Adrenal gland (tissue), 12 donors: ENCODE data around the gene FGF16. TPM values are rescaled to one million over a fixed set of nuclear protein-coding genes. Genes with fewer than 3 reads are reported as not detected.

Source experiments
- DNase-seq, 7 donors: peaks; one replicate each; pipeline ENCODE4 v3.0.0-alpha.2; 2019 to 2020
- H3K27ac ChIP-seq, 5 donors: fragments of 200-600 bp; sonication (generic) in 4 of 5; 1 replicate in 3 of 5; 2 replicates in 2 of 5; pipeline versions ENCODE4 v1.5.1 to v1.8.0; 2016 to 2020; ENCODE audit warnings: mild to moderate bottlenecking in 1 of 5
- H3K27me3 ChIP-seq: fragments of 200-600 bp; 2 replicates; pipeline ENCODE4 v1.8.0; 2021
- H3K36me3 ChIP-seq, 2 donors: fragments of 200-600 bp; replicated peaks in 1 of 2; 1 replicate in 1 of 2; 2 replicates in 1 of 2; pipeline versions ENCODE4 v1.5.1 to v1.8.0; 2018 to 2022
- H3K4me1 ChIP-seq, 2 donors: fragments of 200-600 bp; replicated peaks in 1 of 2; 1 replicate in 1 of 2; 2 replicates in 1 of 2; pipeline versions ENCODE4 v1.5.1 to v1.8.0; 2018 to 2021
- H3K4me3 ChIP-seq, 4 donors: fragments of 200-600 bp; sonication (generic) in 3 of 4; one replicate each; pipeline ENCODE4 v1.5.1; 2016 to 2018
- H3K9me3 ChIP-seq, 3 donors: fragments of 200-600 bp; sonication (generic) in 1 of 3; replicated peaks in 1 of 3; 1 replicate in 2 of 3; 2 replicates in 1 of 3; pipeline versions ENCODE4 v1.5.1 to v1.8.0; 2016 to 2021
- CTCF ChIP-seq, 6 experiments: fragments of 450-650 bp in 4 of 6; fragments of 200-600 bp in 2 of 6; sonication (generic) in 1 of 6; IDR thresholded peaks; 1 replicate in 5 of 6; 2 replicates in 1 of 6; pipeline versions ENCODE4 v1.5.1 to v1.8.0; 2016 to 2021; ENCODE audit warnings: antibody characterized with exemption in 6 of 6, mild to moderate bottlenecking in 2 of 6, moderate library complexity in 1 of 6
- POLR2A ChIP-seq, 2 donors: fragments of 450-650 bp; IDR thresholded peaks; one replicate each; pipeline ENCODE4 v1.6.1; 2017; ENCODE audit warnings: antibody characterized with exemption in 2 of 2, mild to moderate bottlenecking in 2 of 2, moderate library complexity in 1 of 2
- WGBS, 4 donors: extraction: QIAGEN DNeasy Blood & Tissue Kit in 2 of 4; methylation state at CpG; one replicate each; pipeline versions ENCODE4 v1.1.5 to v1.1.7; 2013 to 2017; 5-methylcytosine and 5-hydroxymethylcytosine counted together
- intact Hi-C, 2 donors: fragments of 100-400 bp; cut with DNase I; formaldehyde crosslinking; loops; one replicate each; pipeline versions ENCODE4 v1.14.1 to v1.15.0; 2022 to 2023
- polyA plus RNA-seq, 3 donors: library from polyadenylated mRNA; stranded (reverse); fragments of 200-250 nt in 2 of 3; fragments of 350-450 nt in 1 of 3; fragmentation: Illumina TruSeq in 1 of 3; extraction: RNeasy Lipid Tissue Mini Kit (QIAGEN cat#74804) in 1 of 3; gene quantifications; one replicate each; pipeline ENCODE4 v1.2.3, GENCODE V29; 2013 to 2014
- total RNA-seq, 9 donors: library from RNA; depleted of rRNA in 4 of 9; stranded (reverse); fragments of >200 nt in 4 of 9; fragments of 120-200 nt in 1 of 9; fragmentation: NEBNext Ultra II Directional in 1 of 9; extraction: Animal tissue kit (Norgen Biotek cat#: 25700) in 1 of 9; gene quantifications; one replicate each; pipeline versions ENCODE4 v1.1.0 to v1.2.4, GENCODE V29; 2013 to 2023
- donor health status: healthy with polysubstance abuse.
- donor health status: Bipolar disorder and iron deficiency.
- donor health status: DM: yes; HTN: yes; CAD: no.
- donor health status: DM: no; HTN: no; CAD: no.
- donor health status: DM: no; HTN: no; CAD: no.
- donor health status: DM: yes; HTN: yes; CAD: no.

FGF16 gene
- total and polyA plus RNA-seq, 12 donors = 0.06 to 0.18 (median 0.15) TPM; not detected in 9

GRCh38 chrX:77450415-77450814, 3.2 kb downstream of the FGF16 start:
- 74 to 96% (median 77%) methylated on average over 3 of the region's 3 CpGs; no CpG with 5 or more reads in 1 of the 4 donors for WGBS, 4 donors
- no peak for DNase-seq
- Histone ChIP-seq H3K27ac (no peak overlapping the region), H3K27me3 (peaks cover 19% of the 10 kb centered on the region), H3K4me1 (peaks cover 0 to 4% of the 10 kb centered on the region in 2 donors), H3K36me3 (no peaks in the 10 kb centered on the region), H3K9me3 (no peaks in the 10 kb centered on the region), H3K4me3 (no peak overlapping the region)
- intact Hi-C loops = no loop called here
- TF ChIP-seq CTCF (IDR thresholded peaks at IDR 0.05) = no peak
- no peak for TF ChIP-seq POLR2A (IDR thresholded peaks at IDR 0.05)

GRCh38 chrX:77450996-77451395, 3.8 kb downstream of the FGF16 start:
- WGBS, 4 donors = 53 to 100% (median 72%) methylated on average over 1 of the region's 1 CpG
- H3K27ac ChIP-seq = no peak overlapping the region
- H3K4me3 ChIP-seq = no peak overlapping the region
- DNase-seq = no peak
- intact Hi-C loops = no loop called here
- H3K36me3 ChIP-seq = no peaks in the 10 kb centered on the region
- no peak for TF ChIP-seq CTCF (IDR thresholded peaks at IDR 0.05)
- no peak for TF ChIP-seq POLR2A (IDR thresholded peaks at IDR 0.05)
- peaks cover 14% of the 10 kb centered on the region for H3K27me3 ChIP-seq
- no peaks in the 10 kb centered on the region for H3K9me3 ChIP-seq
- H3K4me1 ChIP-seq = peaks cover 0 to 4% of the 10 kb centered on the region in 2 donors

- intact Hi-C loops = no loop called here
- H3K36me3 ChIP-seq = no peaks in the 10 kb centered on the region
- H3K9me3 ChIP-seq = no peaks in the 10 kb centered on the region
- no peak for TF ChIP-seq POLR2A (IDR thresholded peaks at IDR 0.05)
- TF ChIP-seq CTCF (IDR thresholded peaks at IDR 0.05) = no peak
- no peak overlapping the region for H3K27ac ChIP-seq
- WGBS, 4 donors = 64 to 93% (median 77%) methylated on average over 2 of the region's 2 CpGs
- DNase-seq = no peak
- H3K4me3 ChIP-seq = no peak overlapping the region
- H3K4me1 ChIP-seq = no peaks in the 10 kb centered on the region
- H3K27me3 ChIP-seq = peaks cover 7% of the 10 kb centered on the region
Observed at GRCh38 chrX:77453190-77453589, 6.0 kb downstream of the FGF16 start.

- Histone ChIP-seq H3K4me1 (no peaks in the 10 kb centered on the region), H3K27ac (no peak overlapping the region), H3K36me3 (no peaks in the 10 kb centered on the region), H3K4me3 (no peak overlapping the region), H3K27me3 (peaks cover 10% of the 10 kb centered on the region), H3K9me3 (no peaks in the 10 kb centered on the region)
- TF ChIP-seq CTCF (IDR thresholded peaks at IDR 0.05) = no peak
- no peak for TF ChIP-seq POLR2A (IDR thresholded peaks at IDR 0.05)
- intact Hi-C loops = no loop called here
- 60 to 100% (median 84%) methylated on average over 1 to 2 of the region's 2 CpGs for WGBS, 4 donors
- DNase-seq = no peak
Observed at GRCh38 chrX:77455437-77455836, 8.2 kb downstream of the FGF16 start.
